ENCODE results near the gene RMND5B. TPM values are rescaled to one million over a fixed set of nuclear protein-coding genes. Genes with fewer than 3 reads are reported as not detected.

RMND5B gene
- total RNA-seq, 1 donor from 2014 or later = 32.6 TPM

DNA sequence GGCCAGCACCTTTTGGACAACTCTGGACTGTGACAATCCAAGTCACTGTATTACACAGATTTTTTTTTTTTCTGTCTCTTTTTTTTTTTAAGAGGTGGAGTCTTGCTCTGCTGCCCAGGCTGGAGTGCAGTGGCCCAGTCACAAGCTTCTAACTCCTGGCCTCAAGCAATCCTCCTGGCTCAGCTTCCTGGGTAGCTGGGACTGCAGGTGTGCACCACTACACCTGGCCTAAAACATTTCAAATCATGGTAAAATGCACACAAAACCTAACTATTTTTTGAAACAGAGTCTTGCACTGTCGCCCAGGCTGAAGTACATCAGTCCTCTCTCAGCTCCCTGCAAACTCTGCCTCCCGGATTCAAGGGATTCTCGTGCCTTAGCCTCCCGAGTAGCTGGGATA, 24.7 kb upstream of the RMND5B start:
- Mint-ChIP-seq H3K4me3 (no peak overlapping the region), H3K4me1 (peaks cover 8% of the 10 kb centered on the region), H3K9me3 (no peaks in the 10 kb centered on the region), H3K27ac (no peak overlapping the region), H3K27me3 (ENCODE audit: low read depth) (no peaks in the 10 kb centered on the region), H3K36me3 (no peaks in the 10 kb centered on the region)
- TF ChIP-seq, protein P1, sequence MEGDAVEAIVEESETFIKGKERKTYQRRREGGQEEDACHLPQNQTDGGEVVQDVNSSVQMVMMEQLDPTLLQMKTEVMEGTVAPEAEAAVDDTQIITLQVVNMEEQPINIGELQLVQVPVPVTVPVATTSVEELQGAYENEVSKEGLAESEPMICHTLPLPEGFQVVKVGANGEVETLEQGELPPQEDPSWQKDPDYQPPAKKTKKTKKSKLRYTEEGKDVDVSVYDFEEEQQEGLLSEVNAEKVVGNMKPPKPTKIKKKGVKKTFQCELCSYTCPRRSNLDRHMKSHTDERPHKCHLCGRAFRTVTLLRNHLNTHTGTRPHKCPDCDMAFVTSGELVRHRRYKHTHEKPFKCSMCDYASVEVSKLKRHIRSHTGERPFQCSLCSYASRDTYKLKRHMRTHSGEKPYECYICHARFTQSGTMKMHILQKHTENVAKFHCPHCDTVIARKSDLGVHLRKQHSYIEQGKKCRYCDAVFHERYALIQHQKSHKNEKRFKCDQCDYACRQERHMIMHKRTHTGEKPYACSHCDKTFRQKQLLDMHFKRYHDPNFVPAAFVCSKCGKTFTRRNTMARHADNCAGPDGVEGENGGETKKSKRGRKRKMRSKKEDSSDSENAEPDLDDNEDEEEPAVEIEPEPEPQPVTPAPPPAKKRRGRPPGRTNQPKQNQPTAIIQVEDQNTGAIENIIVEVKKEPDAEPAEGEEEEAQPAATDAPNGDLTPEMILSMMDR (IDR thresholded peaks at IDR 0.05; ENCODE audit: unreplicated experiment) = no peak
- DNase-seq (ENCODE audit: low spot score in 2 of 2, unreplicated experiment in 2 of 2) = no peak

DNA sequence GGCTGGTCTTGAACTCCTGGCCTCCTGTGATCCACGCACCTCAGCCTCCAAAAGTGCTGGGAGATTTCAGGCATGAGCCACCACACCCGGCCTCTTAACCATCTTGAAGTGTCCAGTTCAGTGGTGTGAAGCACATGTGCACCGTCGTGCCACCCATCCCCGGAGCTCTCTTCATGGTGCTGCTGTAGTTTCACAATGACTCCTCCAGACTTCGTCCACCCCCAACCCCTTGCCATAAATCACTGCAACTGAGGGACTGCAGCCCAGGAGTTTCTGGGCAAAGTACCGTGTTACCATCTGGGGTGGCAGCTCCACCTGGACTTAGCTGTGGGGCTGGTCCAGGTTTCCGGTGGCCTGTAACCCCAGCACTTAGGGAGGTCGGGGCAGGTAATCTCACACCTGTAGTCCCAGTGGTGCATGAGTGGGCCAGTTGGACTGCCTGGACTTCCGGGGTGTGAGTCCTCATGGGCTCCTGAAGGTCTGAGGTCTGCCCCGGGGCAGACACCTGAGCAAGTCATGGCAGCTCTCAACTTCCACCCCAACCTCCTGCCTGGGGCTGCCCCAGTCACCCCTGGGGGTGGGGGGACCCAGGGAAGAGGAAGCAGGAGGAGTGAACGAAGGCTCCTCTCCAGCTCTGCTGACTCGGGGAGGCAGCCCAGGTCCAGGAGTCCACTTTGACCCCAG, 24.1 kb upstream of the RMND5B start:
- no peak overlapping the region for H3K27ac Mint-ChIP-seq
- TF ChIP-seq, protein P1 (IDR thresholded peaks at IDR 0.05; ENCODE audit: unreplicated experiment) = no peak
- peaks cover 8% of the 10 kb centered on the region for H3K4me1 Mint-ChIP-seq
- no peaks in the 10 kb centered on the region for H3K9me3 Mint-ChIP-seq
- no peaks in the 10 kb centered on the region for H3K36me3 Mint-ChIP-seq
- DNase-seq (ENCODE audit: low spot score in 2 of 2, unreplicated experiment in 2 of 2) = no peak
- no peaks in the 10 kb centered on the region for H3K27me3 Mint-ChIP-seq (ENCODE audit: low read depth)
- H3K4me3 Mint-ChIP-seq = no peak overlapping the region

- Mint-ChIP-seq H3K9me3 (no peaks in the 10 kb centered on the region), H3K4me1 (peaks cover 9% of the 10 kb centered on the region), H3K27me3 (ENCODE audit: low read depth) (peaks cover 3% of the 10 kb centered on the region), H3K27ac (no peak overlapping the region), H3K36me3 (no peaks in the 10 kb centered on the region), H3K4me3 (no peak overlapping the region)
- no peak for DNase-seq (ENCODE audit: low spot score in 2 of 2, unreplicated experiment in 2 of 2)
- TF ChIP-seq, protein P1 (IDR thresholded peaks at IDR 0.05; ENCODE audit: unreplicated experiment) = no peak
These were observed 23.0 kb upstream of the RMND5B start for GRCh38 chr5:178107756-178108310.

DNA sequence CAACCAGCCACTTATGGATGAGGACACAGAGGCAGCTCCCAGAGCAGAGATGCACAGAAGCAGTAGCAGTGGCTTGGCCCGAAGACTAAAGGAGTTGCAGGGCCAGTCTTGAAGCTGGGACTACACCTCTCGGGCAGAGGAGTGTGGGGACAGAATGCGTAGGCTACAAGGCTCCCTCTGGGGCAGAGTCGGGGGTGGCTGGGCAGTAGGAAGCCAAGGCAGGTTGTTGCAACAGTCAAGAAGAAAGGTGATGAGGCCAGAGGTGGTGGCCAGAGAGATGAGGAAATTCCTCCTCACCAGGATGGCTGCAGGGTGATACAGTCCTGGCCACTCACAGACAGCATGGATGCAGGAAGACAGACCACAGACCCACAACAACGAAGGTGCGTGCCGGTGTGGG, 22.4 kb upstream of the RMND5B start:
- H3K27ac Mint-ChIP-seq = no peak overlapping the region
- no peaks in the 10 kb centered on the region for H3K36me3 Mint-ChIP-seq
- peaks cover 11% of the 10 kb centered on the region for H3K4me1 Mint-ChIP-seq
- DNase-seq (ENCODE audit: low spot score in 2 of 2, unreplicated experiment in 2 of 2) = no peak
- TF ChIP-seq, protein P1 (IDR thresholded peaks at IDR 0.05; ENCODE audit: unreplicated experiment) = no peak
- no peak overlapping the region for H3K4me3 Mint-ChIP-seq
- H3K9me3 Mint-ChIP-seq = no peaks in the 10 kb centered on the region
- peaks cover 5% of the 10 kb centered on the region for H3K27me3 Mint-ChIP-seq (ENCODE audit: low read depth)

DNA sequence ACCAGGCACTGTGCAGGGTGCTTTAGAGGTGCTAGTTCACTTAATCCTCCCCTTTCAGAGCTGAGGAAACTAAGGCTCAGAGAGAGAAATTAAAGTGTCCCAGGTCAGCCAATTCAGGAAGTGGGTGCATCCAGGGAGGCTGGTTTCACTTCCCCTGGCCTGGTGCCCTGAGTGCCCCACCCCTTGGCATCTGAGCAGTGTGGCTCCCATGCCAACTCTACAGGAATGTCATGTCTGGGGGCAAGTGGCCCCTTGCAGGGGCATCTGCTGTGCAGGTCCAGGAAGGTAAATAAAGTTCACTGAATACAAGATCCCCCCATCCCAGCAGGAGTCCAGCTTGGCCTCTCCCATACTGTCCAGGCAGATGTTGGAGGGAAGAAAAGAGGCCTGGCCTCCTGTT, 21.8 kb upstream of the RMND5B start:
- H3K4me1 Mint-ChIP-seq = peaks cover 11% of the 10 kb centered on the region
- H3K9me3 Mint-ChIP-seq = no peaks in the 10 kb centered on the region
- TF ChIP-seq, protein P1 (IDR thresholded peaks at IDR 0.05; ENCODE audit: unreplicated experiment) = no peak
- H3K4me3 Mint-ChIP-seq = no peak overlapping the region
- DNase-seq (ENCODE audit: low spot score in 2 of 2, unreplicated experiment in 2 of 2) = no peak
- peaks cover 5% of the 10 kb centered on the region for H3K27me3 Mint-ChIP-seq (ENCODE audit: low read depth)
- H3K27ac Mint-ChIP-seq = no peak overlapping the region
- H3K36me3 Mint-ChIP-seq = no peaks in the 10 kb centered on the region
